SK-N-SH (cell line): ENCODE results near the gene MAP1LC3B. TPM values are rescaled to one million over a fixed set of nuclear protein-coding genes. Genes with fewer than 3 reads are reported as not detected.

ENCODE experiments used
- CTCF ChIA-PET: fragments of 300-600, 350-600 bp; formaldehyde crosslinking; extraction: SDS; loops from one replicate; lab custom pipeline; 2021; lab: Yijun Ruan, JAX
- POLR2A ChIA-PET: fragments of 350-600 bp; sonication (Branson Sonifier 250); formaldehyde crosslinking; extraction: SDS; loops from one replicate; lab custom pipeline; 2020; ENCODE audit warnings: antibody characterized with exemption, inconsistent platforms; lab: Yijun Ruan, JAX
- DNase-seq: peaks from one replicate; pipeline ENCODE4 v3.0.0; 2012
- H2AFZ ChIP-seq: fragments of 200-600 bp; sonication (generic); 2 replicates; pipeline ENCODE4 v1.8.1; 2016; ENCODE audit warnings: antibody characterized with exemption, mild to moderate bottlenecking, low read depth
- H3F3A ChIP-seq: fragments of 200-600 bp; sonication (generic); replicated peaks from 2 replicates; pipeline ENCODE3; 2016; ENCODE audit warnings: antibody characterized with exemption, mild to moderate bottlenecking; ENCODE audit not compliant: insufficient read depth
- H3K27ac ChIP-seq, 2 experiments: fragments of 200-500 bp in 1 of 2; fragments of 200-600 bp in 1 of 2; sonication (Bioruptor generic) in 1 of 2; sonication (generic), shearing (Covaris generic) in 1 of 2; 2 replicates each; pipeline versions ENCODE4 v1.5.1 to v1.6.1; 2014 to 2016; ENCODE audit warnings: low read depth in 2 of 2, inconsistent platforms in 1 of 2, low read length in 1 of 2, mild to moderate bottlenecking in 1 of 2, mixed read lengths in 1 of 2
- H3K27me3 ChIP-seq: fragments of 200-600 bp; sonication (generic), shearing (Covaris generic); 2 replicates; pipeline ENCODE4 v1.6.1; 2016; ENCODE audit warnings: mixed run types; ENCODE audit not compliant: insufficient read depth
- H3K36me3 ChIP-seq, 2 experiments: fragments of 200-500 bp in 1 of 2; fragments of 200-600 bp in 1 of 2; sonication (Bioruptor generic) in 1 of 2; sonication (generic) in 1 of 2; replicated peaks in 1 of 2; 2 replicates each; pipeline versions ENCODE3 to v1.5.1; 2014 to 2016; ENCODE audit warnings: low read length in 1 of 2, mild to moderate bottlenecking in 1 of 2; ENCODE audit not compliant: insufficient read depth in 2 of 2, control insufficient read depth in 1 of 2
- H3K4me1 ChIP-seq, 2 experiments: fragments of 200-500 bp in 1 of 2; fragments of 200-600 bp in 1 of 2; sonication (Bioruptor generic) in 1 of 2; sonication (generic), shearing (Covaris generic) in 1 of 2; 2 replicates each; pipeline versions ENCODE4 v1.5.1 to v1.6.1; 2014 to 2016; ENCODE audit warnings: low read depth in 1 of 2, low read length in 1 of 2, mixed run types in 1 of 2; ENCODE audit not compliant: insufficient read depth in 2 of 2, control insufficient read depth in 1 of 2
- H3K4me2 ChIP-seq: fragments of 200-600 bp; sonication (generic), shearing (Covaris generic); 2 replicates; pipeline ENCODE4 v1.6.1; 2017; ENCODE audit warnings: mixed run types
- H3K4me3 ChIP-seq, 2 experiments: fragments of 200-500 bp in 1 of 2; fragments of 200-600 bp in 1 of 2; sonication (Bioruptor generic) in 1 of 2; sonication (generic), shearing (Covaris generic) in 1 of 2; 2 replicates each; pipeline versions ENCODE4 v1.5.1 to v1.8.1; 2014 to 2016; ENCODE audit warnings: low read depth in 2 of 2, inconsistent platforms in 1 of 2, low read length in 1 of 2, mild to moderate bottlenecking in 1 of 2, mixed read lengths in 1 of 2, moderate library complexity in 1 of 2
- H3K79me2 ChIP-seq: fragments of 200-600 bp; sonication (generic); 2 replicates; pipeline ENCODE4 v1.8.1; 2017; ENCODE audit warnings: mild to moderate bottlenecking; ENCODE audit not compliant: insufficient read depth
- H3K9ac ChIP-seq: fragments of 200-600 bp; sonication (generic); 2 replicates; pipeline ENCODE4 v1.6.1; 2017; ENCODE audit warnings: mixed run types
- H3K9me2 ChIP-seq: fragments of 200-600 bp; sonication (generic); 2 replicates; pipeline ENCODE4 v1.6.1; 2017; ENCODE audit warnings: mixed run types
- H3K9me3 ChIP-seq: fragments of 200-600 bp; sonication (generic); 2 replicates; pipeline ENCODE4 v1.6.1; 2017; ENCODE audit warnings: mixed run types, mild to moderate bottlenecking, moderate library complexity
- H4K20me1 ChIP-seq: fragments of 200-600 bp; sonication (generic); 2 replicates; pipeline ENCODE4 v1.6.1; 2017; ENCODE audit warnings: mild to moderate bottlenecking, mixed run types; ENCODE audit not compliant: insufficient read depth
- CHD2 ChIP-seq: fragments of 150-350 bp; IDR thresholded peaks from 2 replicates; pipeline ENCODE4 v1.6.1; 2018; ENCODE audit warnings: low read length; ENCODE audit not compliant: partially characterized antibody
- ELF1 ChIP-seq: IDR thresholded peaks from 2 replicates; pipeline ENCODE4 v1.4.0; 2012
- EP300 ChIP-seq, 2 experiments: IDR thresholded peaks; 2 replicates each; pipeline versions ENCODE4 v1.4.0 to v1.6.1; 2012; ENCODE audit warnings: borderline replicate concordance in 1 of 2, low read depth in 1 of 2, low read length in 1 of 2
- FOSL2 ChIP-seq: IDR thresholded peaks from 2 replicates; pipeline ENCODE4 v1.4.0; 2012; ENCODE audit warnings: low read depth, mild to moderate bottlenecking, moderate library complexity, borderline replicate concordance
- FOXJ3 ChIP-seq: sonication (generic); formaldehyde crosslinking; IDR thresholded peaks from 2 replicates; pipeline ENCODE4 v1.5.1; 2020; ENCODE audit warnings: mild to moderate bottlenecking, missing genetic modification reagents
- FOXM1 ChIP-seq: IDR thresholded peaks from 2 replicates; pipeline ENCODE4 v1.4.0; 2012; ENCODE audit warnings: low read depth, mild to moderate bottlenecking
- GABPA ChIP-seq: IDR thresholded peaks from 2 replicates; pipeline ENCODE4 v1.4.0; 2012; ENCODE audit warnings: low read depth, mild to moderate bottlenecking
- GATA2 ChIP-seq: sonication (generic); formaldehyde crosslinking; IDR thresholded peaks from 2 replicates; pipeline ENCODE4 v1.5.0; 2020; ENCODE audit warnings: mild to moderate bottlenecking, missing genetic modification reagents
- MXI1 ChIP-seq: IDR thresholded peaks from 2 replicates; pipeline ENCODE4 v1.6.1; 2012; ENCODE audit warnings: mild to moderate bottlenecking, low read depth, low read length, improper control_type of control experiment
- NFIC ChIP-seq: IDR thresholded peaks from 2 replicates; pipeline ENCODE4 v1.4.0; 2012; ENCODE audit warnings: borderline replicate concordance
- POLR2AphosphoS5 ChIP-seq: IDR thresholded peaks from 2 replicates; pipeline ENCODE4 v1.6.1; 2012; ENCODE audit warnings: low read depth, low read length
- RAD21 ChIP-seq: IDR thresholded peaks from 2 replicates; pipeline ENCODE4 v1.6.1; 2012; ENCODE audit warnings: mild to moderate bottlenecking, low read length
- RFX5 ChIP-seq: IDR thresholded peaks from 2 replicates; pipeline ENCODE4 v1.6.1; 2012; ENCODE audit warnings: mild to moderate bottlenecking, improper control_type of control experiment, low read length
- SIN3A ChIP-seq: IDR thresholded peaks from 2 replicates; pipeline ENCODE4 v1.6.1; 2012; ENCODE audit warnings: low read depth, mild to moderate bottlenecking, low read length, moderate library complexity, borderline replicate concordance
- SMC3 ChIP-seq: IDR thresholded peaks from 2 replicates; pipeline ENCODE4 v1.6.1; 2012; ENCODE audit warnings: low read depth, low read length, improper control_type of control experiment
- TAF1 ChIP-seq: IDR thresholded peaks from 2 replicates; pipeline ENCODE4 v1.6.1; 2012; ENCODE audit warnings: low read depth, mild to moderate bottlenecking, low read length, moderate library complexity, borderline replicate concordance
- TCF12 ChIP-seq: IDR thresholded peaks from 2 replicates; pipeline ENCODE4 v1.4.0; 2012
- TEAD4 ChIP-seq: IDR thresholded peaks from 2 replicates; pipeline ENCODE4 v1.4.0; 2012; ENCODE audit warnings: mild to moderate bottlenecking, borderline replicate concordance; ENCODE audit not compliant: insufficient read depth
- YY1 ChIP-seq: IDR thresholded peaks from 2 replicates; pipeline ENCODE4 v1.4.0; 2012; ENCODE audit warnings: low read depth, mild to moderate bottlenecking
- WGBS: methylation state at CpG from one replicate; pipeline ENCODE4 v1.1.6; 2017; ENCODE audit warnings: low lambda C conversion rate; 5-methylcytosine and 5-hydroxymethylcytosine counted together
- polyA plus RNA-seq, 3 experiments: library from polyadenylated mRNA; depleted of rRNA; stranded (reverse); fragments of >200 nt; gene quantifications; 2 replicates each; pipeline ENCODE4 v1.2.3, GENCODE V29; 2012
- TF ChIP-seq, protein P1 (sequence below): IDR thresholded peaks from 2 replicates; pipeline ENCODE4; 2012
- TF ChIP-seq, protein P2 (sequence below): IDR thresholded peaks from 2 replicates; pipeline ENCODE4 v1.4.0; 2012; ENCODE audit warnings: low read depth, borderline replicate concordance
- TF ChIP-seq, protein P3 (sequence below): fragments of 150-350 bp; IDR thresholded peaks from 2 replicates; pipeline ENCODE4 v1.6.1; 2017; ENCODE audit warnings: antibody characterized with exemption, low read length, low read depth, borderline replicate concordance

MAP1LC3B gene
- polyA plus RNA-seq, 1 of the 3 experiments (the other 2 are of a cell fraction): 33.7 TPM

DNA sequence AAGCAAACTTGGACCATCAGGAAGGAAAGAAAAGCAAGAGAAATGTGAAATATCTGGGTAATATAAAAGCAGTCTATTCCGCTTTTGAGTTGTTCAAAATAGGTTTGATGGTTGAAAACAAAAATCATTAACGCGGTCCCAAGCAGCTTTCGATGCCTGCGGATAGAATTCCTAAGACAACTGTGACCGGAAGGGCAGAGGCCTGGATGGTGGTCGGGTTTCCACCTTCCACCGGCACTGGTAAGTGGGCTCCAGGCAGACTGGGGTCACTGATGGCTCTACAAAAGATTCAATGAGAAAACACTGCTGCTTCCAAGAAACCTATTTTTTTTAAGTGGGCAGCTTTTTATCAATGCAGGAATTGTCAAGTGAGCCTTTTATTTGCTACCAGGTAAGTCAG, 50.9 kb downstream of the MAP1LC3B start:
- Histone ChIP-seq H3K4me3 (no peak overlapping the region), H3K79me2 (peaks cover 61% of the 10 kb centered on the region), H3F3A (peaks cover 7% of the 10 kb centered on the region), H3K9ac (no peak overlapping the region), H3K27ac (peak overlapping the region in 1 of 2 experiments; percentile 18; a peak in 2 of 4 replicates), H3K27me3 (no peaks in the 10 kb centered on the region), H3K4me1 (peaks cover 1 to 5% of the 10 kb centered on the region in 2 experiments; a peak in 2 of 4 replicates), H4K20me1 (peaks cover 3% of the 10 kb centered on the region), H3K4me2 (no peak overlapping the region), H3K36me3 (peaks cover 14 to 32% of the 10 kb centered on the region in 2 experiments), H3K9me3 (no peaks in the 10 kb centered on the region), H2AFZ (no peak overlapping the region), H3K9me2 (no peaks in the 10 kb centered on the region)
- POLR2A ChIA-PET: no interaction called here
- CTCF ChIA-PET: interaction anchor here (0.7 to 3.8 kb wide), 4 partner anchors 16 to 26 kb away, joined by 3 to 13 read pairs (median 4); no protein-coding TSS in a partner anchor
- 94% methylated on average over 8 of the region's 8 CpGs for WGBS
- TF ChIP-seq FOXM1: no peak
- no peak for TF ChIP-seq MXI1
- TF ChIP-seq TAF1: no peak
- TF ChIP-seq, protein P1, sequence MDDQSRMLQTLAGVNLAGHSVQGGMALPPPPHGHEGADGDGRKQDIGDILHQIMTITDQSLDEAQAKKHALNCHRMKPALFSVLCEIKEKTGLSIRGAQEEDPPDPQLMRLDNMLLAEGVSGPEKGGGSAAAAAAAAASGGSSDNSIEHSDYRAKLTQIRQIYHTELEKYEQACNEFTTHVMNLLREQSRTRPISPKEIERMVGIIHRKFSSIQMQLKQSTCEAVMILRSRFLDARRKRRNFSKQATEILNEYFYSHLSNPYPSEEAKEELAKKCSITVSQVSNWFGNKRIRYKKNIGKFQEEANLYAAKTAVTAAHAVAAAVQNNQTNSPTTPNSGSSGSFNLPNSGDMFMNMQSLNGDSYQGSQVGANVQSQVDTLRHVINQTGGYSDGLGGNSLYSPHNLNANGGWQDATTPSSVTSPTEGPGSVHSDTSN: no peak
- no peak for TF ChIP-seq GATA2 (CRISPR knock-in tag)
- TF ChIP-seq, protein P2, sequence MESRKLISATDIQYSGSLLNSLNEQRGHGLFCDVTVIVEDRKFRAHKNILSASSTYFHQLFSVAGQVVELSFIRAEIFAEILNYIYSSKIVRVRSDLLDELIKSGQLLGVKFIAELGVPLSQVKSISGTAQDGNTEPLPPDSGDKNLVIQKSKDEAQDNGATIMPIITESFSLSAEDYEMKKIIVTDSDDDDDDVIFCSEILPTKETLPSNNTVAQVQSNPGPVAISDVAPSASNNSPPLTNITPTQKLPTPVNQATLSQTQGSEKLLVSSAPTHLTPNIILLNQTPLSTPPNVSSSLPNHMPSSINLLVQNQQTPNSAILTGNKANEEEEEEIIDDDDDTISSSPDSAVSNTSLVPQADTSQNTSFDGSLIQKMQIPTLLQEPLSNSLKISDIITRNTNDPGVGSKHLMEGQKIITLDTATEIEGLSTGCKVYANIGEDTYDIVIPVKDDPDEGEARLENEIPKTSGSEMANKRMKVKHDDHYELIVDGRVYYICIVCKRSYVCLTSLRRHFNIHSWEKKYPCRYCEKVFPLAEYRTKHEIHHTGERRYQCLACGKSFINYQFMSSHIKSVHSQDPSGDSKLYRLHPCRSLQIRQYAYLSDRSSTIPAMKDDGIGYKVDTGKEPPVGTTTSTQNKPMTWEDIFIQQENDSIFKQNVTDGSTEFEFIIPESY: no peak
- TF ChIP-seq FOXJ3: no peak
- no peak for TF ChIP-seq TEAD4
- no peak for TF ChIP-seq TCF12
- TF ChIP-seq CHD2: no peak
- TF ChIP-seq NFIC: no peak
- DNase-seq: no peak

DNA sequence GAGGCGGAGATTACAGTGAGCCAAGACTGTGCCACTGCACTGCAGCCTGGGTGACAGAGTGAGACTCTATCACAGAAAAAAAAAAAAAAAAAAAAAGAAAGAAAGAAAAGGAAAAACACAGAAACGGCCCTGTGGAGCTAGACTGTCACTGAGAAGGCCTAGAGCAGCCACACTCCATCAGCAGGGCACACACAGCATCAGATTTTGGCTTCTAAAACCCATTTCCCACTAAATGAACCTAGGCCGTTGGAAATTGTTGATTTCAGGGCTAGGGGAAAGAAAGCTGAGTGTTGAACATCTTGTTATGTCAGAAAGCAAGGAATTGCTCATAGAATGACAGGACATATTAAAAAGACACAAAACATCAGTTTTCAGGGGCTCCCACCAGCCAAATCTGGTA, 51.8 kb downstream of the MAP1LC3B start:
- Histone ChIP-seq H3K4me1 (peaks cover 0 to 5% of the 10 kb centered on the region in 2 experiments; a peak in 1 of 4 replicates), H3K79me2 (peaks cover 53% of the 10 kb centered on the region)
- POLR2A ChIA-PET: no interaction called here

More for the DNA sequence above, 51.8 kb downstream of the MAP1LC3B start:
- Histone ChIP-seq H3K4me2 (no peak overlapping the region), H3K9ac (no peak overlapping the region), H3K9me2 (no peaks in the 10 kb centered on the region), H2AFZ (no peak overlapping the region), H3K27me3 (no peaks in the 10 kb centered on the region), H3K4me3 (no peak overlapping the region), H3K36me3 (peaks cover 17 to 32% of the 10 kb centered on the region in 2 experiments), H3F3A (peaks cover 3% of the 10 kb centered on the region), H3K27ac (no peak overlapping the region), H3K9me3 (no peaks in the 10 kb centered on the region), H4K20me1 (peaks cover 3% of the 10 kb centered on the region)
- TF ChIP-seq, protein P2: no peak
- no peak for TF ChIP-seq GATA2 (CRISPR knock-in tag)
- no peak for TF ChIP-seq POLR2AphosphoS5
- TF ChIP-seq SIN3A: no peak
- TF ChIP-seq MXI1: no peak
- TF ChIP-seq YY1: no peak
- no peak for TF ChIP-seq SMC3
- no peak for TF ChIP-seq EP300 (IDR thresholded peaks at IDR 0.05; ENCODE audit: borderline replicate concordance in 1 of 2, low read depth in 1 of 2, low read length in 1 of 2)
- TF ChIP-seq TCF12: no peak
- no peak for TF ChIP-seq FOXM1
- TF ChIP-seq FOXJ3: no peak
- TF ChIP-seq, protein P3, sequence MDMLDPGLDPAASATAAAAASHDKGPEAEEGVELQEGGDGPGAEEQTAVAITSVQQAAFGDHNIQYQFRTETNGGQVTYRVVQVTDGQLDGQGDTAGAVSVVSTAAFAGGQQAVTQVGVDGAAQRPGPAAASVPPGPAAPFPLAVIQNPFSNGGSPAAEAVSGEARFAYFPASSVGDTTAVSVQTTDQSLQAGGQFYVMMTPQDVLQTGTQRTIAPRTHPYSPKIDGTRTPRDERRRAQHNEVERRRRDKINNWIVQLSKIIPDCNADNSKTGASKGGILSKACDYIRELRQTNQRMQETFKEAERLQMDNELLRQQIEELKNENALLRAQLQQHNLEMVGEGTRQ: no peak
- no peak for TF ChIP-seq RAD21
- TF ChIP-seq RFX5: no peak
- TF ChIP-seq GABPA: no peak
- no peak for TF ChIP-seq FOSL2
- no peak for TF ChIP-seq TAF1
- TF ChIP-seq ELF1: no peak
- no peak for TF ChIP-seq NFIC
- DNase-seq: no peak
- WGBS: 95% methylated on average over 3 of the region's 3 CpGs
- CTCF ChIA-PET: interaction anchor here (0.6 to 3.8 kb wide), 3 partner anchors 17 to 27 kb away, joined by 3 to 13 read pairs (median 3); no protein-coding TSS in a partner anchor
